Measurements from ENCODE around the gene DPH1.

DNA sequence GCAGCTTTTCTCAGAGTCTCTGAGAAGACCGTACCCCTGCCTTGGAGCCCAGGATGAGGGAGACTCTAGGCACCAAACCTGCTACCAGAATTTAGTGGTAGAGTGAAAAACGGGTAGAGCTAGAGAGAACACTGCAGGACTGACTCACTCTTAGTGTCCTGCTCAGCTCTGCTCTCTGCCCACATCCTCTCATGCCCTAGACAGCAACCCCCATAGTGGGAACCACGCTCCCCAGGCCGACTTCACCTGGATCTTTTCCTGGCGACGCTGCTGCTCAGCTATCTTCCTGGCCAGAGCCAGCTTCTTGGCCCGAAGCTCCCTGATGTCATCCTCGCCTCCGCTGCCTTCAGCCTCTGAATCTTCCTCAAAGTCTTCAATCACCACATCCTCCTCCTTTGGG is 51.6 kb downstream of the DPH1 start:
- no peak for TF ChIP-seq CTCF (IDR thresholded peaks at IDR 0.05; ENCODE audit: low read depth, low read length, poor library complexity, severe bottlenecking)
- no peak for TF ChIP-seq EZH2phosphoT487 (IDR thresholded peaks at IDR 0.05; ENCODE audit: borderline replicate concordance, low read length)

Measured in DOHH2 (cell line).